Cardiac septum (tissue), 1 donor: ENCODE measurements around the gene SGMS1. TPM values are rescaled to one million over a fixed set of nuclear protein-coding genes. Genes with fewer than 3 reads are reported as not detected.
"Not testable (repeated sequence)": the region's sequence is repeated elsewhere in the genome, so short reads cannot be mapped to it uniquely, and the experiment has no call there.

Experiments
- DNase-seq: peaks from one replicate; pipeline ENCODE4 v3.0.0-alpha.2; 2020; ENCODE audit warnings: low spot score
- intact Hi-C: fragments of 100-400 bp; cut with DNase I; formaldehyde crosslinking; loops from one replicate; pipeline ENCODE4 v1.14.0; 2022
- total RNA-seq: library from RNA; stranded (reverse); fragmentation: NEBNext Ultra II Directional; extraction: Animal tissue kit (Norgen Biotek cat#: 25700); gene quantifications from one replicate; pipeline ENCODE4 v1.2.1, GENCODE V29; 2021
- donor health status: DM: no; HTN: no; CAD: no.

The SGMS1 gene
- total RNA-seq, 1 donor from 2014 or later: 24.3 TPM

DNA sequence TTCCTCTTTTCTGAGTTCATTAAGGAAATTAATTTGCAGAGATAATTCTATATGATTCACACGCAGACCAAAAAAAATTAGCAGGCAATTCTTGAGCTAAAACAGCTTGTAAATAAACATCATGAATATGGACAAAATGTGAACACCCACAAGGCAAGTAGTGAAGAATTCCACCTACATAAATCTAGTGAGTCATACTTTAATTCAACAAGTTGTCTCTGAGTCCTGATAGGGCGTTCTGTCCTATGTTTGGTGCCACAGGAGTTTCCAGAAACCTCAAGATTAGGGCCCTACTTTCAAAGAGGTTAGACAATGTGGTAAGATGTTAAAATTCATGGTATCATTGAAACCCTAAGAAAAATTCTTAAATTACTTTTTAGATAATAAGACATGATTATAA is 122.3 kb downstream of the SGMS1 start:
- intact Hi-C loops: no loop called here
- no peak for DNase-seq

- no peak for DNase-seq
- intact Hi-C loops: loop anchor here (10.0 kb wide), 2 partner anchors 56 to 184 kb away; no protein-coding TSS in a partner anchor
These were observed 125.3 kb downstream of the SGMS1 start for GRCh38 chr10:50498465-50498864.

GRCh38 chr10:50497758-50498157 is 126.0 kb downstream of the SGMS1 start:
- intact Hi-C loops: loop anchor here (10.0 kb wide), 2 partner anchors 57 to 183 kb away; no protein-coding TSS in a partner anchor
- no peak for DNase-seq

- intact Hi-C loops: loop anchor here (10.0 kb wide), 2 partner anchors 59 to 181 kb away; no protein-coding TSS in a partner anchor
- DNase-seq: no peak
These were observed 127.5 kb downstream of the SGMS1 start for GRCh38 chr10:50496228-50496627.

DNA sequence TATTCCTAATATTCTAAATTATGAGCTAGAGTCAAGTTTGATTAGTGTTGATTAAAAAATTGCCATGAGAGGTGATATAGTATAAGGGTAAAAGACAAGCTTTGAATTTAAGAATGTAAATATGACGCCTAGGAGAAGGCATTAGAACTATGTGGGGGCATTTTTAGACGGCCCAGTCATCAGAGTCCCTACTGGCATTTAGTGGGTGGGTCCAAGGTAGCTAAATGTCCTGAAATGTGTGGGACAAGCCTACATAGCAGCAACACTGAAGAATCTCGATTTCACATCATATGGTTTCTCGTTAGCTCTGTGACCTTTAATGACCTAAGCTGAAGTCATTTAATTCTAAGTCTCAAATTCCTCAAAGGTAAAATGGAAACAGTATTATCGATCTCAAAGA is 133.5 kb downstream of the SGMS1 start:
- DNase-seq: no peak
- intact Hi-C loops: loop anchor here (10.0 kb wide), 2 partner anchors 65 to 175 kb away; no protein-coding TSS in a partner anchor

DNA sequence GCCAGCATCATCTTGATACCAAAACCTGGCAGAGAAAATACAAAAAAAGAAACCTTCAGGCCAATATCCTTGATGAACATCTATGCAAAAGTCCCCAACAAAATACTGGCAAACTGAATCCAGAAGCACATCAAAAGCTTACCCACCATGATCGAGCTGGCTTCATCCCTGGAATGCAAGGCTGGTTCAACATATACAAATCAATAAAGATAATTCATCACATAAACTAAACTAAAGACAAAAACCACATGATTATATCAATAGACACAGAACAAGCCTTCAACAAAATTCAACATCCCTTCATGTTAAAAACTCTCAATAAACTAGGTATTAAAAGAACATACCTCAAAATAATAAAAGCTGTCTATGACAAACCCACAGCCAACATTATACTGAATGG is 139.2 kb downstream of the SGMS1 start:
- intact Hi-C loops, DNase-seq: not testable (repeated sequence)

DNA sequence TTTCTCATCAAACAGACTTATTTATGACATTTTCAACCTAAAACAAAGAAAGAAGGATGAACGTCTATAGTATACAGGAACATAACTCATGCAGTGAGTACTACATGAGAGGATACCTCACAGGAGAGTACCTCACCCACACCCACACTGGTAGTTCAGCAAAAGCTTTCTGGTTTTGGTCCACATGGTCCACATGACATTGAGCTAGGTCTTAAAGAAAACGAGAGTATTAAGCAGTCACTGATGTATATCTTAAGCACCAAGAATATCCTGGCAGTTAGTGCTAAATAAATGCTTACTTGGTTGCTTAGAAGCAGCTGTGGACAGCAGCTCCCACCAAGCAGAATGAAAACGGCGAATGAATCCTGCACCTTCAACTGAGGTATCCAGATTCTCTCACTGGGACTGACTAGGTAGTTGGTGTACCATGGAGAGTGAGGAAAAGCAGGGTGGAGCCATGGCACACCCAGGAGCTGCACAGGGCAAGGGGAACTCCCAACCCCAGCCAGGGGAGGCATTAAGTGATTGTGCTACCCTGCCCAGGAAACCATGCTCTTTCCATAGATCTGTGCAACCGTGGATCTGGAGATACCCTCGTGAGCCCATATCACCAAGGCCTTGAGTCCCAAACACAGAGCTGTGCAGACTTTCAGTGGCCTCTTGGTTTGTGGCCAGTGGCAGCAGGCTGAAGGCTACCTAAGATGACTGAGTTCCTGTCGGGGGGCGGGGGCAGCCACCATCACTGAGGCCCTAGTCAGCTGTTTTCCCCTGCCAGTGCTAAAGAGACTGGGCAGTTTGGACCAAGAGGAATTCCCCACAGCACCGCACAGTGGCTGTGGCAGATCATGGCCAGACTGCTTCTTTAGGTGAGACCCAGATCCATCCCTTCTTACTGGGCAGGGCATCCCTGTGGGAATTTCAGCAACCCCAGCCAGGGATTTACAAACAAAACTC is 143.4 kb downstream of the SGMS1 start:
- intact Hi-C loops: no loop called here
- DNase-seq: no peak

GRCh38 chr10:50477287-50478203 is 146.2 kb downstream of the SGMS1 start:
- intact Hi-C loops: no loop called here
- no peak for DNase-seq

GRCh38 chr10:50473756-50474155 is 150.0 kb downstream of the SGMS1 start:
- intact Hi-C loops: no loop called here

GRCh38 chr10:50472914-50473313 is 150.8 kb downstream of the SGMS1 start:
- intact Hi-C loops: no loop called here
- DNase-seq: no peak

More at GRCh38 chr10:50473756-50474155, 150.0 kb downstream of the SGMS1 start:
- no peak for DNase-seq

DNA sequence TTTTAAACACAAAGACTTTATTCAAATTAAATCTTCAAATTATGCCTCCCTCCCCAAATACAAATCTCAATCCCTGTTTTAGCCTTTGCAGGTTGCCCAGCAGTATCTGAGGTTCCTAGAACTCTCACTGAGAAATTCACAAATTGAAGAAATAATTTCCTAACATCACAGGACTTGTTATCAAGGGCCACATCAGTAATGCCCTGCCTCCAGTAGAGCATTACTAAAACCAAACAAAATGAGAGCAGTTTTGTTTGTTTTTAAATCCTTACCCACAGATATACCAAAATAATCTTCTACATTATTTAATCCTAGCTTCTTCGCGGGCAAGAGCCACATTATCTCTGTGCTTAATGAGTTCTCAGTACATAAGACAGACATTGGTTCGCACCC is 152.2 kb downstream of the SGMS1 start:
- intact Hi-C loops: no loop called here
- DNase-seq: no peak

DNA sequence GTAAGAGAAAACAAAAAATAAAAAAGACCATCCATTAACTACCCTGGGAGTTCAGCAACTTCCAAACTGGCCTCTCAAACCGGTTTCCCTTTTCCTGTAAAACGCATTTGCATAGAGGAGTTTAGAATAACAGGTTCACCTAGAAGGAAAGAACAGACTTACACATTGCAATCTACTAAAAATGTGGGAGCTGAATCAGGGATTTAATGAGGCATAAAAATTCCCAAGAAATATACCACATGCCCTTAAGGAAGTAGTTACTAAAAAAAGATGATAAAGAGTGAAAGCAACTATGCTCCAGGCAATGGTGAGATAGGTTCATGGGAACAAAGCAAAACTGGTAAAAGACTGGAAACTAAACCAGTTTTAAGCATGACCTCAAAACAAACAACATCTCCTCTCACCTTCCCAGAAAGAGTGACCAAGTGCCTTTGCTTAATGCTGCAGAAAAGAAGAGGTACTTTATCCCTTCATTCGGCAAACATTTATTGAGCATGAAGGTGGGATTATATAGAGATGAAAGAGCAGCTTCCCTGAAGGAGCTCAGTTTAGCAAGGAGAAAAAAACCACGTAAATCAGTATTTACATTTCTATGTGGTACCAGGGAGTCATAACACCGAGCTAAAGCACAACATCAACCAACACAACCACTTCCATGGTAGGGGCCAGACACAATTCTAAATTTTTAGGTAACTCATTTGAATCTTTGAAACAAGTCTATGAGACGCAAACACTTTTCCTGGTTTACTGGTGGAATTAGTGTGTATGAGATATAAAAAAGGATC is 152.8 kb downstream of the SGMS1 start:
- intact Hi-C loops: no loop called here
- no peak for DNase-seq

DNA sequence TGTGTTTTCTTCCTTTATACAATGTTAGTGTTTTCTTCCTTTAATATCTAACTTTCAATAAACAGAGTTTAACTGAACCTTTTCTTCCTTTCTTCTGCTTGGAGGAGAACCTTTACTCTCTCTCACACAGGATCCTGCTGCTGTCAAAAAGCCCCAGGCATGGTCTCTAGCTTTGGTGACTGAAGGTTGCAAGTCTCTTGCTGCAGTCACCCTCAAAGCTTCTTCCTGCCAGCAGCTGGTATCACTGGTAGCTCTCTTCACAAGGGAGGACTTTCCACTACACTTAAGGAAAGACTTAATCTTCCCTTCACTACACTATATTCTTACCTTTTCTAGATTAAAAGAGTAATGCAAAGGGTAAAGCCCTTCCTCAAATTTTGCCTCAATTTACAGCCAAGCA is 153.4 kb downstream of the SGMS1 start:
- no peak for DNase-seq
- intact Hi-C loops: no loop called here

GRCh38 chr10:50469778-50470193 is 154.0 kb downstream of the SGMS1 start:
- intact Hi-C loops: no loop called here
- no peak for DNase-seq

DNA sequence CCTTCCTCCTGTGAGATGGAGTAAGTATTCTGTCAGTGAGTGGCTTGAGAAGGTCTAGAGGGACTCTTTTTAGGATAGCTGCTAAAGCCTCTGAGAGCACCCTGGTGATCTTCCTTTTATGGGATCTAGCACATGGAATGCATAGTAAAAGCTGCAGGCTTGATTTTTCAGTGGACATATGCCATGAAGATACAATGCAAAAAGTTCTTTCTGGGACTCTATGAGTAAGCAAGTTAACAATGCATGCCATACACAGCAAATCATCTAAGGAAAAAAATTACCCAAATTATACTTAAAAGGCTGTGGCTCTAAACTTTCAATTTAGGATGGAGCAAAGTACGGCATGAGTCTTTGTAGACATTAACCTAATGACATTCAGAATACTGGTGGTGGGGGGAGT is 154.5 kb downstream of the SGMS1 start:
- intact Hi-C loops: no loop called here
- no peak for DNase-seq

- intact Hi-C loops: no loop called here
- no peak for DNase-seq
These were observed 156.5 kb downstream of the SGMS1 start for GRCh38 chr10:50467209-50467608.

GRCh38 chr10:50464004-50464409 is 159.7 kb downstream of the SGMS1 start:
- DNase-seq: no peak
- intact Hi-C loops: no loop called here

GRCh38 chr10:50461834-50462233 is 161.9 kb downstream of the SGMS1 start:
- DNase-seq: no peak
- intact Hi-C loops: no loop called here

DNA sequence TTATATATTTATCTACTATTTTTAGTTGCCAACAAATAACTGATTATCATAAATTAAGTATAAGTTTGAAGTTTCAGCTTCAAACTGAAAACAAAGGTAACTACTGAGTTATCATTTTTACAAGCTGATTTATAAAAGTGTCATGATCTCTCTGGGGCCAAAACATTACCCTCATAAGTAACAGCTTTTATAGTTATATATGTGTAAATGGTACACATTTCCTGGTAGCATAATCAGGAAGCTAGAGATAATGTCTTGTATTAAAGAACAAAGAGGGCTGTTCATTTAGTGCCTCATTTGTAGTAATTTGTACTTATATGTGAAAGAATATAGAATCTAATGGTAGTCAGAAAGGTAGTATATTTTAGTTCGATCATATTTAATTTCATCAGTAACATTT is 162.6 kb downstream of the SGMS1 start:
- intact Hi-C loops: no loop called here
- DNase-seq: no peak
